GM21447 (cell line): ENCODE results near the gene ARHGEF33.

ENCODE experiments used
- ATAC-seq: cut with Tn5 transposase; IDR thresholded peaks from one replicate; pipeline ENCODE4 v1.9.1; 2021; ENCODE audit not compliant: unreplicated experiment

The ARHGEF33 gene

DNA sequence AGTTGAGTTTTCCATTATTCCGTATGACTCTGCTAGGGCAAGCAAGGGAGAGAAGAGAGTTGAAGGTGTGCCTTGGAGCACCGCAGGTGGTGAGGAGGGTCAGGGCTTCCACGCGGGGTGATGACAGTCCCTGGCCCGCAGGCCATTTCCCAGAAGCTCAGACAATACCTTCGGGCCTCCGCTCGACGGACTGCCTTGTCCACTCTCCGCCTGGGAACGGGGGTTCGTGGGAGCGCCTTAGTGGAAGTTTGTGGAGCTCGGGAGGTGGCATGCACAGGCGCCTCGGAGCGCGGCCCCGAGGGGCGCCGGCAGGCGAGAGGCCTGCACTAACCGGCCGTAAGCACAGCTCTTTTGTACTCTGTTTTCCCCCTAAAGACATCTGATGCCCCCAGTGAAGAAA is 69.8 kb downstream of the ARHGEF33 start:
- ATAC-seq, result no peak

DNA sequence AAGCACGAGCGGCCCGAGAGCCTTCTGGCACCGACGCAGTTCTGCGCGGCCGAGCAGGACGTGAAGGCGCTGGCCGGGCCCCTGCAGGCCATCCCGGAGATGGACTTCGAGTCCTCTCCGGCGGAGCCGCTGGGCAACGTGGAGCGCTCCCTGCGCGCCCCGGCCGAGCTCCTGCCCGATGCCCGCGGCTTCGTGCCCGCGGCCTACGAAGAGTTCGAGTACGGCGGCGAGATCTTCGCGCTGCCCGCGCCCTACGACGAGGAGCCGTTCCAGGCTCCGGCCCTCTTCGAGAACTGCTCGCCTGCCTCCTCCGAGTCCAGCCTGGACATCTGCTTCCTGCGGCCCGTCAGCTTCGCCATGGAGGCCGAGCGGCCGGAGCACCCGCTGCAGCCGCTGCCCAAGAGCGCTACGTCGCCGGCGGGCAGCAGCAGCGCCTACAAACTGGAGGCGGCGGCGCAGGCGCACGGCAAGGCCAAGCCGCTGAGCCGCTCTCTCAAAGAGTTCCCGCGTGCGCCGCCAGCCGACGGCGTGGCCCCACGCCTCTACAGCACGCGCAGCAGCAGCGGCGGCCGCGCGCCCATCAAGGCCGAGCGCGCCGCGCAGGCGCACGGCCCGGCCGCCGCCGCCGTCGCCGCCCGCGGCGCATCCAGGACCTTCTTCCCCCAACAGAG is 70.4 kb downstream of the ARHGEF33 start:
- ATAC-seq, result no peak

DNA sequence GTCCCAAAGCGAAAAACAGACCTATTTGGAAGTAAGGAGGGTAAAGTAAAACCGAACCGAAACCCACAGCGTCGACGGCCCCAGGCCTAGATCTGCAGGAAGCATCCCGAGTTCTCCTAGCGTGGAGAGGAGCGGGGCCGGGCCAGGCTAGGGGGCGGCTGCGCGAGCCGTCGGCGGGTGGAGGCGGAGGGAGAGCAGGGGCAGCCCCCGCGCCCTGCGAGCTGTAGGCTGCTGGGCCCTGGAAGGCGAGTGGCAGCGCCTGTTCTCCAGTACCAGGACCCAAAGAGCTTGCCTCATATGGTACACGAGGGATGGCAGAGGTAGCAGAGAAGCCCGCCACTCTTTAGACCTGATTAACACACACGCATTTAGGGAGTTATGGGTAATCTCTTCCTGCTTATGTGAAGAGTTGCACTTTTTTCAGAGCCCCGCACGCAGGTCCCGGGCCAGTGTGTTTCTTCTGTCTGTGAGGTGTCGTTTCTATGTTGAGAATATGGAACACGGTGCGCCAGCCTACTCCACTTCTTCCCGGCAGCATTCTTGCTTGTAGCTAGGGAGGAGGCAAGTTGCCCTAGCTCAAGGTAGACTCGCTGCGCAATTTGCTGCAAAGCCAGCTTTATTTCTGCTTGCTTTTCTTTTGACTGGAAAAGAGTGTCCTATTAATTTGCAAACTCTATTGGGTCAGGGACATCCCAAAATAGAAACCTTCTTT is 71.1 kb downstream of the ARHGEF33 start:
- no peak for ATAC-seq

DNA sequence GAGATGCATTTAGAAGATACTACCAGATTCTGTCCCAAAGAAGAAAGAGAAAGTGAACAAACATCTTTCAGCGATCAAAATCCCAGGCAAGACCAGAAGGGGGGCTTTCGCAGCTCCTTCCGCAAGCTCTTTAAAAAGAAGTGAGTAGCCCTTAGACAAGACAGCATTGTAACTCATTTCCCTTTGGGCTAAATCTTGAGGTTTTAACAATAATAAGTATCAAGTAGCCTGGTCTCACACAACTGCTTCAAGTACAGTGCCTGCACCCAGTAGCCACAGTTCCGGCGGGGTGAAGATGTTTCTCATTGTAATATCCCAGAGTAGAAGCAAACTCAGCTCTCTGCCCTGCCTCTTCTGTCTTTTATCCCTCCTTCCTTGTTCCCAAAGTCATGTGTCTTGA is 76.3 kb downstream of the ARHGEF33 start:
- no peak for ATAC-seq

DNA sequence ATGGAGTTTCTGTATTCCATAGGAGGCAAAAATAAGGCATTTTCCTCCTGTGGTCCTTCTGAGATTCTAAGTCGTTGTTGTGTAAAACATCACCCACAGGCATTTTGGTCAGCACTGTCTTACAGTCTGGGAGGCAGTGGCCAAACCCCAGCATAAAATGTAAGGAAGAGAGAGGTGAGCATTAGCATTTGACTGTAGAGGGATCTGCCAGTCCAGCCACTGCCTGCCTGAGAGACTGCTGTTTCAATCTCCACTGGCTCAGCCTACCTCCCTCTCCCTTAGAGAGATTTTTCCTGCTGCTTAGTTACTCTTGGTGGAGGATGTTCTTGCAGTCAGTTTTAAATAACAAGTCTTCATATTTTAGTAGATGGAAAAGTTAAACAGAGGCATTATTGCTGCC is 77.0 kb downstream of the ARHGEF33 start:
- ATAC-seq, result no peak

DNA sequence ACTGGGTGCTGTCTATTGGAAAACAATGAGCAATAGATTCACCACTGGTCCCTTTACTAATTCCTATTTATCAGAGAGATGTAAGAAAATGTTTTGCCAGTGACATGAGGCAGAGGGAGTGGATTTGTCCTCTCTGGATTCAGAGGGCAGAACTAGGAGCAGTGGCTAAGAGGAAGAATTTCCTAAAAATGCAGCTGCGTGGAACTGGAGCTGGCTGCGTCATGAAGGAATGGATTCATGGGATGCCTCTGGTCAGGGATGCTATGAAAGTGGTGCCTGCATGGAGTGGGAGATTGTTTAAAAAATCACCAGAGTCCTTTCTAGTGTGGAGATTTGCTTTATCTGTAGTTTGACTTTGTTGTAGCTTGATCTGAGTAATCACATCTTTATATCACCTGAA is 78.3 kb downstream of the ARHGEF33 start:
- ATAC-seq, result no peak

DNA sequence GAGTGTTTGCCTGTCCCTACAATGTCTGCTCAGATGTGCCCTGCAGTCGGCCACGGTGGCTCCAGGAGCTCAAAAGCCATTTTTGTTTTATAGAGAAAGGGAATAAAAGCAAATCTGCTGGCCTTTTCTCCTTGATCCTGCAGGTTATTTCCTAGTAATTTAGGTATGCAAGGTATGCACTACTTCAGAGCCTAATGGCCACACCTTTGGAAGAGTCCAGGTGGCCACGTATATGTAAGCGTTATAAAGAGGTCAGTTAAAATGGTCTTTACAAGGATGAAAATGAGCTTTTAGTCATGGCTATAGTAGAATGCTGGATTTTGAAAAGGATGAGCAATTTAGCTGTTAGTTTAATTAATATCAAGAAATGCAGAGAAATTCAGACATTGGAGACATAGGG is 81.7 kb downstream of the ARHGEF33 start:
- ATAC-seq, result no peak

GRCh38 chr2:38973266-38973665 is 83.6 kb downstream of the ARHGEF33 start:
- ATAC-seq, result no peak

GRCh38 chr2:38975042-38975441 is 85.4 kb downstream of the ARHGEF33 start:
- no peak for ATAC-seq

DNA sequence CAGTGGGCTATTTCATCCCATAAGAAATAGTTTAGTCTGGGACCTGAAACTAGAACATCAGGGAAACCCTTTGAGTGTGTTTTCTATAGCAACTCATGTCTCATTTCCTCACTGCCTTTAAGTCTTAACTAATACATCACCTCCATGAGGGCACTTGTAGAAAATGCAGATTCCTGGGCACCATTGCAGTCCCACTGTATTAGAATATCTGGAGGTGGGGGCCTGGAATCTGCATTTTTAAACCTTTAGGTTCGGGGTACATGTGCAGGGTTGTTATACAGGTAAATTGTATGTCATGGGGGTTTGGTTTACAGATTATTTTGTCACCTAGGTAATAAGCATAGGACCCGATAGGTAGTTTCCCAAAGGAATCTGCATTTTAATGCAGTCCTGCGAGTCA is 87.4 kb downstream of the ARHGEF33 start:
- no peak for ATAC-seq

DNA sequence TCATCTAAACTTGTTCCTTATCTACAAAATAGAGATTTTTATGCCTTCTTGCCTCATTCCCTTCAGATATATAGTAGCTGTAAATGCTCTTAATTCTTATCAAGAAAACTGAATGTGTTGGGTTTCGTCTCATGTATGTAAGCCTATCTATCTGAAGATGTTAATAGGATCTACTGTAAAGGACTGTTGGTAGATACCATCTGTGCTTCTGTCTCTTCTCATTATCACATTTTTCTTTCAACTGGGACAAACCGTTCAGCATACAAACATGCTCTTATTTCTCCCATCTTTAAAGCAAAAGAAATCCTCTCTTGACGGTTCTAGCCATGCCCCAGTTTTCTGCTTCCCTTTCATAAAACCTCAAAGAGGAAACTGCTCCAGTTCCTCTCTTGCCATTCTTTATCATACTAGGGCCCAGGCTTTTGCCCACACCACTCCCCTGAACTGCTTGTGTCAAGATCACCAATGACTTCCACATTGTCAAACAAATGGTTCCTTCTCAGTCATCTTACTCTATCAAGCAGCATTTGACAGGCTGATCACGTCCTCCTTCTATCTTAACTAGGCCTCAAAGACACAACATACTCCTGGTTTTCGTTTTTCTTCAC is 88.7 kb downstream of the ARHGEF33 start:
- no peak for ATAC-seq

DNA sequence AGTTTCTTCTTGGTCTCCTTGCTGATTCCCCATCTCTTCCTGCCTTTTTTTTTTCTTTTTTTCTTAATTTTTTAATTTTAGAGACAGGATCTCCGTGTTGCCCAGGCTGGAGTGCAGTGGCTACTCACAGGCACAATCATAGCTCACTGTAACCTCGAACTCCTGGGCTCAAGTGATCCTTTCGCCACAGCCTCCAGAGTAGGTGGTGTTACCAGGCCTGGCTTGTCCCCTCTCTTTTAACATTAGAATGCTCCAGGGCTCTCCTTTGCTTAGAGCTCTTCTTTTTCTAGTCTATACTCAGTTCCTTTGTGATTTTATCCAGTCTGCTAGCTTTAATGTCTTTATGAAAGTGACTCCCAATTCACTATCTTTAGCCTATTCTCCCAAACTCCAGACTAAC is 89.2 kb downstream of the ARHGEF33 start:
- no peak for ATAC-seq

GRCh38 chr2:38981003-38981669 is 91.5 kb downstream of the ARHGEF33 start:
- no peak for ATAC-seq

GRCh38 chr2:38981670-38982357 is 92.1 kb downstream of the ARHGEF33 start:
- ATAC-seq, result no peak

DNA sequence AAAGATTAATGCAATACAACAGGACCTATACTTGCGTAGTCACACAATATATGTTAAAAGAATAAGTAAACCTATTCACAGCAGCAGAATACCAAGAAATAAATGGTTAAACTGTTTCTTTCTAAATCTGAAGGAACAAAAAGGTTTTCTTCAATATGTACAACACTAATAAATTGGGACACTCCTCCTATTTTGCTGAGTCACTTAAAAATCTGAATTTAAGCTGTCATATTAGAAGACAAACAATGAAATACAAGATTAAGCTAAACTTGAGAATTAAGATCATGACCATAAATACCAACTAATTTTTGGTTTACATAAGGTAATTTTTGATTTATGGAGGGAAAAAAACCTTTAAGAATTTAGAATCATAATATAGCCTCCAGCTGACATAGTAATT is 92.8 kb downstream of the ARHGEF33 start:
- no peak for ATAC-seq

- ATAC-seq, result no peak
These were observed 99.0 kb downstream of the ARHGEF33 start for GRCh38 chr2:38988716-38989115.

DNA sequence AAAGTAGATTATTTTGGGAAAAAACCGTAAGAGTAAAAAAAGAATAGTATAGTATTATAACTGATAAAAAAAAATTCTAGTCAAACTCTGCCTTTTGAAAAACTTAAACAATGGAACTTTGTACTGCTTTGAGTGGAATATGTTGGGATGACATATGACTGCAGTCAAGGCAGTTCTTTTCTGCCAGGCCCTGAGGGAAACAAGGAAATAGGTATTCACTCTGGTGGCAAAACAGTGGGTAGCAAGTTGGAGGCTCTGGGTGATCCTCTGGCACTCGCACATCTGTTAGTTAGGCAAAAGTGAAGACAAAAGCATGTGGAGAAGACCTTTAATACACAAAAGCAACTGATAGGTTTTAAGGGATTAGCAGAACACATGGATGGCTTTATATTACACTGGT is 102.2 kb downstream of the ARHGEF33 start:
- no peak for ATAC-seq

DNA sequence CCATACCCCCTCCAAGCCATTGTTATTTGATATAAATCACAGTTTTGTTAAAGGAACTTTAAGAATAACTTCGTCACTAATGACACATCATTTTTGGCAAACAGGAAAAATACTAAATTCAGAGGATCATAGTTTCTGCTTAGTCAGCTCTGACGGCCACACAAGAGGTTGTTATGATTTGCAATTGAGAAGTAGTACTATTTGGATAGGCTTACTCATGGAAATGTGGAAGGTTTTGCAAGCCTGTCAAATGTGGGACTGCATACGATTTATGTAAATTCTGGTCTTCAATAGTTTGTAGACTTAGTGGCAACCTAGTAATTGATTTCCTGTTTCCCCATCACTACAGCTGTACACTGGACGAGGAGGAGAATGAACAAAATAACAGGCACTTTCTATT is 108.1 kb downstream of the ARHGEF33 start:
- ATAC-seq, result no peak

DNA sequence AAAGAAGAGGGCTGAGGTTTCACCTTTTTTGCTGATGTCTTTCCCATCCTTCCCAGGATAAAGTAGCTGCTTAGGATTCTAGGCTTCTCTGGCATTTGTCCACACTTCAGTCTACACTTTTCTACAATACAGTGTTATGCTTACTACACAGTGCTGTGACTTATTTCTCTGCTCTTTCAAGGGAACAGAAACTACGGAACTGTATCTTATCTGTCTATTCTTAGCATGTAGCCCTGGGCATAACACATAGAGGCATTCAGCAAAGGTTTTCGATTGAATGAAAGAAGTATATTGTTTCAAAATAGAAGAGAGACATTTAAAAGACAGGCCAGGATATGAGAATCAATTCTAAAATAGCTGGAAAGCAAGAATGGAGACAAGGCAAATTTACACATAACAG is 110.9 kb downstream of the ARHGEF33 start:
- no peak for ATAC-seq

DNA sequence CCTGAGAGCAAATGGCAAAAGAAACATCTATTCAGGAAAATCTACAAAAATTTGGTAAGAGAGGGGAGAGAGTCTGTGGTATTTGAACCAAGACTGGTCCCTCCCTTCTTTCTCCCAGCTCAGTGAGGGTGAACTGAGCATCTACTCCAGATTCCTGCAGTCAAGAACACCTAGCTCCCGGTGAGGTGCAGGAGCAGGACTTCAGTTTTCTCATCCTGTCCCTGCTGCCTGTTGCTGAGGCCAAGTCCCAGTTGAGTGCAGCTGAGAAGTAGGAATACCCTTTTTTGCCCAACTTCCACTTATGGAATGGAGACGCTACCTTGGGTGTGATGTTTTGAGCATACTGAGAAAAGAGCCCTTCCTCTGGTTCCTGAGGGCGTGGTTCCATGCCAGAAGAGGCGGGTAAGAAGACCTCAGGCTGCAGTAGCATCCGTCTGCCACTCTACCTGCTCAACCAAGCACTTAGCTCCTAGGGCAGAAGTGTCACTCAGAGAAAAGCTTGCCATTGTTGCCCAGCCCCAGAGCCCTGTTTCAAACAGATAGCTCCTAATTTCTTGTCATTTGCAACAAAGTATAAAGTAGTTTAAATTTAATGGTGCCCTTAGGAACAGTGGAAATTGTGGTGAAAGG is 118.3 kb downstream of the ARHGEF33 start:
- no peak for ATAC-seq

GRCh38 chr2:39008665-39009064 is 119.0 kb downstream of the ARHGEF33 start:
- ATAC-seq, result peak; percentile 53
